Adrenal gland (tissue), 12 donors: Measurements from ENCODE around the gene UXS1. TPM values are rescaled to one million over a fixed set of nuclear protein-coding genes. Genes with fewer than 3 reads are reported as not detected.

Source experiments
- DNase-seq, 7 donors: peaks; one replicate each; pipeline ENCODE4 v3.0.0-alpha.2; 2019 to 2020
- H3K27ac ChIP-seq, 5 donors: fragments of 200-600 bp; sonication (generic) in 4 of 5; 1 replicate in 3 of 5; 2 replicates in 2 of 5; pipeline versions ENCODE4 v1.5.1 to v1.8.0; 2016 to 2020; ENCODE audit warnings: mild to moderate bottlenecking in 1 of 5
- H3K27me3 ChIP-seq: fragments of 200-600 bp; 2 replicates; pipeline ENCODE4 v1.8.0; 2021
- H3K36me3 ChIP-seq, 2 donors: fragments of 200-600 bp; replicated peaks in 1 of 2; 1 replicate in 1 of 2; 2 replicates in 1 of 2; pipeline versions ENCODE4 v1.5.1 to v1.8.0; 2018 to 2022
- H3K4me1 ChIP-seq, 2 donors: fragments of 200-600 bp; replicated peaks in 1 of 2; 1 replicate in 1 of 2; 2 replicates in 1 of 2; pipeline versions ENCODE4 v1.5.1 to v1.8.0; 2018 to 2021
- H3K4me3 ChIP-seq, 4 donors: fragments of 200-600 bp; sonication (generic) in 3 of 4; one replicate each; pipeline ENCODE4 v1.5.1; 2016 to 2018
- H3K9me3 ChIP-seq, 3 donors: fragments of 200-600 bp; sonication (generic) in 1 of 3; replicated peaks in 1 of 3; 1 replicate in 2 of 3; 2 replicates in 1 of 3; pipeline versions ENCODE4 v1.5.1 to v1.8.0; 2016 to 2021
- CTCF ChIP-seq, 6 experiments: fragments of 450-650 bp in 4 of 6; fragments of 200-600 bp in 2 of 6; sonication (generic) in 1 of 6; IDR thresholded peaks; 1 replicate in 5 of 6; 2 replicates in 1 of 6; pipeline versions ENCODE4 v1.5.1 to v1.8.0; 2016 to 2021; ENCODE audit warnings: antibody characterized with exemption in 6 of 6, mild to moderate bottlenecking in 2 of 6, moderate library complexity in 1 of 6
- POLR2A ChIP-seq, 2 donors: fragments of 450-650 bp; IDR thresholded peaks; one replicate each; pipeline ENCODE4 v1.6.1; 2017; ENCODE audit warnings: antibody characterized with exemption in 2 of 2, mild to moderate bottlenecking in 2 of 2, moderate library complexity in 1 of 2
- WGBS, 4 donors: extraction: QIAGEN DNeasy Blood & Tissue Kit in 2 of 4; methylation state at CpG; one replicate each; pipeline versions ENCODE4 v1.1.5 to v1.1.7; 2013 to 2017; 5-methylcytosine and 5-hydroxymethylcytosine counted together
- intact Hi-C, 2 donors: fragments of 100-400 bp; cut with DNase I; formaldehyde crosslinking; loops; one replicate each; pipeline versions ENCODE4 v1.14.1 to v1.15.0; 2022 to 2023
- polyA plus RNA-seq, 3 donors: library from polyadenylated mRNA; stranded (reverse); fragments of 200-250 nt in 2 of 3; fragments of 350-450 nt in 1 of 3; fragmentation: Illumina TruSeq in 1 of 3; extraction: RNeasy Lipid Tissue Mini Kit (QIAGEN cat#74804) in 1 of 3; gene quantifications; one replicate each; pipeline ENCODE4 v1.2.3, GENCODE V29; 2013 to 2014
- total RNA-seq, 9 donors: library from RNA; depleted of rRNA in 4 of 9; stranded (reverse); fragments of >200 nt in 4 of 9; fragments of 120-200 nt in 1 of 9; fragmentation: NEBNext Ultra II Directional in 1 of 9; extraction: Animal tissue kit (Norgen Biotek cat#: 25700) in 1 of 9; gene quantifications; one replicate each; pipeline versions ENCODE4 v1.1.0 to v1.2.4, GENCODE V29; 2013 to 2023
- donor health status: healthy with polysubstance abuse.
- donor health status: Bipolar disorder and iron deficiency.
- donor health status: DM: yes; HTN: yes; CAD: no.
- donor health status: DM: no; HTN: no; CAD: no.
- donor health status: DM: no; HTN: no; CAD: no.
- donor health status: DM: yes; HTN: yes; CAD: no.

The UXS1 gene
- total and polyA plus RNA-seq, 12 donors: 5.7 to 145 (median 22.3) TPM

GRCh38 chr2:106158131-106158530 lies 36.0 kb downstream of the UXS1 start:
- no peak overlapping the region for H3K27ac ChIP-seq
- no peak overlapping the region for H3K4me3 ChIP-seq
- peaks cover 0 to 15% (median 0%) of the 10 kb centered on the region in 3 donors for H3K9me3 ChIP-seq
- TF ChIP-seq CTCF (IDR thresholded peaks at IDR 0.05): no peak
- no peak for TF ChIP-seq POLR2A (IDR thresholded peaks at IDR 0.05)
- no peaks in the 10 kb centered on the region for H3K36me3 ChIP-seq
- WGBS, 4 donors: 82 to 90% (median 88%) methylated on average over 4 of the region's 4 CpGs
- DNase-seq: no peak
- peaks cover 6 to 14% of the 10 kb centered on the region in 2 donors for H3K4me1 ChIP-seq
- H3K27me3 ChIP-seq: no peaks in the 10 kb centered on the region
- intact Hi-C loops: no loop called here

- H3K9me3 ChIP-seq: peaks cover 0 to 15% (median 0%) of the 10 kb centered on the region in 3 donors
- H3K27me3 ChIP-seq: no peaks in the 10 kb centered on the region
- intact Hi-C loops: no loop called here
- no peak overlapping the region for H3K4me3 ChIP-seq
- 88 to 95% (median 91%) methylated on average over 3 of the region's 3 CpGs for WGBS, 4 donors
- H3K36me3 ChIP-seq: no peaks in the 10 kb centered on the region
- no peak for TF ChIP-seq POLR2A (IDR thresholded peaks at IDR 0.05)
- TF ChIP-seq CTCF (IDR thresholded peaks at IDR 0.05): no peak
- no peak overlapping the region for H3K27ac ChIP-seq
- peaks cover 6 to 12% of the 10 kb centered on the region in 2 donors for H3K4me1 ChIP-seq
- DNase-seq: no peak
These were observed 36.7 kb downstream of the UXS1 start for GRCh38 chr2:106157416-106157815.

- intact Hi-C loops: no loop called here
- TF ChIP-seq POLR2A (IDR thresholded peaks at IDR 0.05) (no peak), CTCF (IDR thresholded peaks at IDR 0.05) (no peak)
- H3K36me3 ChIP-seq: no peaks in the 10 kb centered on the region
These were observed 37.5 kb downstream of the UXS1 start for GRCh38 chr2:106156305-106157296.

GRCh38 chr2:106153781-106154180 lies 40.3 kb downstream of the UXS1 start:
- intact Hi-C loops: no loop called here
- 89 to 98% (median 93%) methylated on average over 1 of the region's 1 CpG for WGBS, 4 donors
- H3K9me3 ChIP-seq: peaks cover 0 to 15% (median 0%) of the 10 kb centered on the region in 3 donors
- no peak overlapping the region for H3K4me3 ChIP-seq
- DNase-seq: no peak
- H3K4me1 ChIP-seq: no peaks in the 10 kb centered on the region
- H3K27ac ChIP-seq: no peak overlapping the region
- no peaks in the 10 kb centered on the region for H3K27me3 ChIP-seq
- TF ChIP-seq POLR2A (IDR thresholded peaks at IDR 0.05) (no peak), CTCF (IDR thresholded peaks at IDR 0.05) (no peak)
- no peaks in the 10 kb centered on the region for H3K36me3 ChIP-seq

More at GRCh38 chr2:106156305-106157296, 37.5 kb downstream of the UXS1 start:
- no peak overlapping the region for H3K4me3 ChIP-seq
- H3K9me3 ChIP-seq: peaks cover 0 to 15% (median 0%) of the 10 kb centered on the region in 3 donors
- peaks cover 6% of the 10 kb centered on the region in 2 donors for H3K4me1 ChIP-seq
- WGBS, 4 donors: 91 to 95% (median 94%) methylated on average over 10 of the region's 10 CpGs
- H3K27me3 ChIP-seq: no peaks in the 10 kb centered on the region
- no peak overlapping the region for H3K27ac ChIP-seq
- DNase-seq: no peak
